Omental fat pad (tissue), 4 donors: ENCODE data around the gene PSME4. TPM values are rescaled to one million over a fixed set of nuclear protein-coding genes. Genes with fewer than 3 reads are reported as not detected.
"Not testable (repeated sequence)": the region's sequence is repeated elsewhere in the genome, so short reads cannot be mapped to it uniquely, and the experiment has no call there.

Experiments used
- ATAC-seq: fragments of 150-250 bp; one replicate; pipeline ENCODE4 v1.9.1; 2016; ENCODE audit warnings: mild to moderate bottlenecking, moderate library complexity; ENCODE audit not compliant: low FRiP score
- DNase-seq: peaks from one replicate; pipeline ENCODE4 v3.0.0-alpha.2; 2019; ENCODE audit warnings: low spot score
- total RNA-seq, 4 donors: library from RNA; depleted of rRNA; stranded (reverse); fragments of >200 nt; gene quantifications; one replicate each; pipeline ENCODE4 v1.1.0, GENCODE V29; 2016
- TF ChIP-seq, protein P1 (sequence below), 3 donors: fragments of 450-650 bp; IDR thresholded peaks; one replicate each; pipeline ENCODE4 v1.5.1; 2016 to 2017; ENCODE audit warnings: antibody characterized with exemption in 3 of 3, mild to moderate bottlenecking in 3 of 3, moderate library complexity in 2 of 3

The PSME4 gene
- total RNA-seq, 4 donors from 2014 or later = 35.8 to 97.9 (median 45.5) TPM

DNA sequence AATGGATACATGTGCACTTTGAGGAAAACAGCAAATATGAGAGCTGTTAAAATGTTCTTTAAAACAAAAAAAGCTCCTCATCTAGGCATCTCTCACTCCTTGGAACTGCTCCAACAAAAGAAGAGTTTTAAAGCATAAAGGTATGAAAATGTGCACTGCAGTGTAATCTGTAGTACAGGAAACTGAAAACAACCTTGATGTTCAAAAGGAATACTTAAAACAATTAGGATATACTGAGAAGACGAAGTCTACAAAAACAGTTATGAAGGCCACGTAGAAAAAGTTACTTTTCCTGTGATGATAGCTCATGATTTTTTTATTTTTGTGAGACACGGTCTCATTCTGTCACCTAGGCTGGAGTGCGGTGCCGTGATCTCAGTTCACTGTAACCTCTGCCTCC lies 109.0 kb downstream of the PSME4 start:
- DNase-seq (no peak), ATAC-seq (no peak)
- TF ChIP-seq, protein P1, sequence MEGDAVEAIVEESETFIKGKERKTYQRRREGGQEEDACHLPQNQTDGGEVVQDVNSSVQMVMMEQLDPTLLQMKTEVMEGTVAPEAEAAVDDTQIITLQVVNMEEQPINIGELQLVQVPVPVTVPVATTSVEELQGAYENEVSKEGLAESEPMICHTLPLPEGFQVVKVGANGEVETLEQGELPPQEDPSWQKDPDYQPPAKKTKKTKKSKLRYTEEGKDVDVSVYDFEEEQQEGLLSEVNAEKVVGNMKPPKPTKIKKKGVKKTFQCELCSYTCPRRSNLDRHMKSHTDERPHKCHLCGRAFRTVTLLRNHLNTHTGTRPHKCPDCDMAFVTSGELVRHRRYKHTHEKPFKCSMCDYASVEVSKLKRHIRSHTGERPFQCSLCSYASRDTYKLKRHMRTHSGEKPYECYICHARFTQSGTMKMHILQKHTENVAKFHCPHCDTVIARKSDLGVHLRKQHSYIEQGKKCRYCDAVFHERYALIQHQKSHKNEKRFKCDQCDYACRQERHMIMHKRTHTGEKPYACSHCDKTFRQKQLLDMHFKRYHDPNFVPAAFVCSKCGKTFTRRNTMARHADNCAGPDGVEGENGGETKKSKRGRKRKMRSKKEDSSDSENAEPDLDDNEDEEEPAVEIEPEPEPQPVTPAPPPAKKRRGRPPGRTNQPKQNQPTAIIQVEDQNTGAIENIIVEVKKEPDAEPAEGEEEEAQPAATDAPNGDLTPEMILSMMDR (IDR thresholded peaks at IDR 0.05) = no peak

DNA sequence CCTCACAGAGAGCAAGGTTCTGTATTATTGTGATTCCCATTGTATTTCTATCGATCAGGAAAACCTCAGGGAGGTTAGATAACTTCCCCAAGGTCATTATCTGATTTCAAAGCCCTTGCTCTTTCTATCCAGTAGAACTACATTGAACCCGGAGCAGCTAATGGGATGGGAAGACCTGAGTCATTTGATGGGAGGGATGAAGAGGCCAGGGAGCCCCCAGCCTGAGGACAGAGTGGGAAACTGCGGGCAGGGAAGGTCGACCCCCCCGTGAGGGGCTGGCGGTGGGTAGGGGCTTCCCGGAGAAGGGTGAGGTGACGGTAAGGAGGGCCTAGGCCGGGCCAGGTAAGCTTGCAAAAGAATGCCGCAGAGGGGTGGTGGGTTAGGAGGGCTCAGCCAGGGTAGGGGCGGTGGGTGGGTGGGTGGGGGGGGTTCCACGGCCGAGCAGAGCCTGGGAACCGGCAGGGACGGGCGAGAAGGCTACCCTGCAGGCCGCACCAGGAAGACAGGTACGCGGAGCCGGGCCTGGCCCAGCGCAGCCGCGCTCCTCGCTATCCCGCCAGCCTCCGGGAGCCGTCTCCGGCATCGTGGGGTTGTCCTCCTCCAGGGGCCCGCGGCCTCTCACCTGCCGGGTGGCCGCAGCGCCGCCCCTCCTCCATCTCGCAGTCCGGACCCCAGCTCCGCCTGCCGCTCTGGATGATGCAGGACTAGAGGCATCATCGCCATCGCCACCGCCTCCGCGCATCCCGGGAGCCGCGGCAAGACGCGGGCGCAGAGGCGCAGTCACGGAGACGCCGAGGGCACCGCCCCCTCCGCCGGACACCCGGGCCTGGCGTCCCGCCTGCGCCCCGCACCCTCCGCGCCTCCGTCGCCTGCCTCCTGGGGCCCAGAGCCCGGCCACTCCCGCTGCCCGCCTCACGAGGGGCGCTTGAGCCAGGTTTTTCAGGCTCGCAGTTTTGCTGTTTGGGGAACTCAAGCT lies 111.3 kb downstream of the PSME4 start, which contains the start of gene GPR75:
TSS of gene GPR75 (minus strand) at position 762 of the 976 bp plus-strand sequence. CDS start 5,211 bp downstream, outside the sequence.
- TF ChIP-seq, protein P1 (IDR thresholded peaks at IDR 0.05) = no peak
- ATAC-seq (peak; percentile 85), DNase-seq (no peak)

DNA sequence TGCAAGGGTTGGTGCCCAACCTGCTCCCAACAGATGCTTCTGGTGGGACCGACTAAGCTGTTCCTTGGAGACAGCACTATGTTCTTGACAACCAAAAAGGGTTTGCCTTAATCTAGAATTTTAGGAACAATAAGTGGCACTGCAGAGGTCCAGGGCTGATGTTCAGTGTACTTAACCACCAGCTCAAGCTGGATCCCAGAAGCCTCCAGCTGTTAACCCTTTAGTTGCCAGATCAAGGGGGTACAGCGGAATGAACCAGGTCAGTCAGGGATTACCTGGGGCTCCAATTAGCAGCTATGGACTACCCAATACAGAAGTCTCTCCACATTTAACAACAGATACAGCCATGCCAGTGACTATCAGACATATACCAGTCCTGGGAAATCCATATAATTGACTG lies 114.5 kb downstream of the PSME4 start:
- no peak for DNase-seq
- ATAC-seq = no peak
- TF ChIP-seq, protein P1 (IDR thresholded peaks at IDR 0.05) = no peak

DNA sequence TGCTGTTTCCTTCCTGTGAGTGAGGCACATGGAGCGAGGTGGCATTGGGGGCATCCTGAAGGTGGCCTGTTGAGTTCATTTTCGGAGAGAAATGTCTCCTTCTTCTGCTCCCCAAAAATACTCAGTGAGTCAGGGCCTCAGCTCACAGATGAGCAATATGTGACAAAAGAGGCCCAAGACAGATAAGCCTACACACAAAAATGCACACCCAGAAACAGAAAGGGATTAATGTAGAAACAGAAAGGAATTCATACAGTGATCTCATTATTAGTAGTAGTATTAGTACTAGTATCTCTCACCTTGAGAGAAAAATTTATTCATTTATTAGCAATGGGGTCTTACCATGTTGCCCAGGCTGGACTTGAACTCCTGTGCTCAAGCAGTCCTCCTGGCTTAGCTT lies 116.1 kb downstream of the PSME4 start:
- ATAC-seq (no peak), DNase-seq (no peak)
- TF ChIP-seq, protein P1 (IDR thresholded peaks at IDR 0.05) = no peak

DNA sequence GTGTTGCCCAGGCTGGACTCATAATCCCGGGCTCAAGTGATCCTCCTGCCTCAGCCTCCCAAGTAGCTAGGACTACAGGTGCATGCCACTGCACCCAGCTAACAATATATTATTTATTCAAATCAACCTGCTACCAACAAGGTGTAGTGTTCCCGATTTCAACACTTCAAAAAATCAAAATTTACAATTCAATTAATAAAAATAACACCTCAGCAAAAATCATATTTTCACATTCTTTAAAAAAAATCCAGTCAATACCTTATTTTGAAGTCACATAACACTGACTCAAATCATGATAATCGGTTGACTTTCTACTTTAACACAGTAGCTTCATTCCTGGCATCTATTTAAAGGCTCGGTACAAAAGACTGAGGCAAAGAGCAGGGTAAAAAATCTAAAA lies 118.3 kb downstream of the PSME4 start:
- no peak for DNase-seq
- TF ChIP-seq, protein P1 (IDR thresholded peaks at IDR 0.05) = no peak
- ATAC-seq = no peak

DNA sequence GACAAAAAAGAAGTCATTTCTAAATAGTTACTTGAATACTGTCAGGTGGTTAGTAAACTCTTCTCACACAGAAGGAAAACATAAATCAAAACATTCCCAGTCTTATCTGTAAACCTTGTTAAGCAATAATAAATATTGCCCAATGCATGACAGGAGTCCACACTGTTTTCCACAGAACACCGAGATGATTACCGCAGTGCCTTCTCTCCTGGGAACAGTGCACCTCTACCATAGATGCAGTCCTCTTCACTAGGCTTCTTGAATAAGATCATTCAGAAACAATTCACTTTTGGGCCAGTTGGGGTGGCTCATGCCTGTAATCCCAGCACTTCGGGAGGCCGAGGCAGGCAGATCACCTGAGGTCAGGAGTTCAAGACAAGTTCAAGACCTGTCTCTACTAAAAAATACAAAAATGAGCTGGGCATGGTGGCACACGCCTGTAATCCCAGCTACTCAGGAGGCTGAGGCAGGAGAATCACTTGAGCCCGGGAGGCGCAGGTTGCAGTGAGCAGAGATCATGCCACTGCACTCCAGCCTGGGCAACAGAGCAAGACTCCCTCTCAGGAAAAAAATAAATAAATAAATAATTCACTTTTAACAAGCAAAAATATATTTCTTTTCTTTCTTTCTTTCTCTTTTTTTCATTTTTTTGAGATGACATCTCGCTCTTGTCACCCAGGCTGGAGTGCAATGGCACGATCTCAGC lies 119.6 kb downstream of the PSME4 start:
- ATAC-seq = peak; percentile 83
- not testable (repeated sequence) for DNase-seq

DNA sequence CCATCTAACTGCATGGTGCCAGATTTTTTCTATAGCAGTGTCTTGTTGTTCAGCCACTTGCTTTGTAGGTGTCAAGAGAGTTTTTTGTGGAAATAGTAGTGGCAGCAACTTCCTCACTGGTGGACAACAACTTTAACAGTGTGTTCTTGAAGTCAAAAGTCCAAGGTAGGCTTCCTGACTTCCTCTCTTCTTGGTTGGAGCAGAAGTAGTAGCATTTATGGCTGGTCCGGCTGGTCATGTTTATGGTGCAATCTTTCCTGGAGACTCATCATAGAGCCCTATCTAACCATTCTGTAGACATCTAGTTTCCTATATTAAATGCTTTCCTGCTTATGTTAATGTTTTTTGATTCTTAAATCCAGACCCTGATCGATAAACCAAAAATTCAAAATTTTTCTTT lies 122.7 kb downstream of the PSME4 start:
- DNase-seq = no peak
- TF ChIP-seq, protein P1 (IDR thresholded peaks at IDR 0.05) = no peak
- no peak for ATAC-seq
